OCI-M2 (cell line): ENCODE results near the gene TMPRSS6.

ENCODE experiments used
- DNase-seq: peaks from one replicate; lab custom pipeline; 2025; ENCODE audit not compliant: unreplicated experiment; lab: John Stamatoyannopoulos, UW

The TMPRSS6 gene

DNA sequence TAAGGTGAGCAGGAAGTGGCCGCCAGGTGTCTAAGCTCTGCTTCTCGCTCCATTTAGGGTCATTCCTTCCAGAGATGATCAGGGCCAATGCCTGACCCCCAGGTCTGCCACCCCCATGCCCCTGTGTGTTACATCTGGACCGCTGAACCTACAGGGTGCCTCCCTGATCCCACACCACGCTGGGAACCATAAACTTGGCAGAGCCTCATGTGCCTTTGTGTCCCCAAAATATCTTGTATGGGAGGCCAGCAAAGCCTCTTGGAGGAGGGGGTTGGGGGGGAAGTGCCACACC lies 94.0 kb downstream of the TMPRSS6 start:
- no peak for DNase-seq
